HG03520 (cell line): Measurements from ENCODE around the gene ZNF107.

Source experiments
- ATAC-seq: cut with Tn5 transposase; IDR thresholded peaks from one replicate; pipeline ENCODE4 v1.9.1; 2021; ENCODE audit warnings: mild to moderate bottlenecking, moderate library complexity; ENCODE audit not compliant: unreplicated experiment

ZNF107 gene

GRCh38 chr7:64665980-64666662 lies at the start of gene ZNF107:
TSS of gene ZNF107 (plus strand) at chr7:64666133. CDS start at chr7:64666283, 150 bp downstream.
- peak; percentile 99 for ATAC-seq

GRCh38 chr7:64618785-64619456 lies 47.0 kb upstream of the ZNF107 start:
- ATAC-seq: no peak

- no peak for ATAC-seq
Measured at GRCh38 chr7:64619705-64620104, 46.2 kb upstream of the ZNF107 start.

GRCh38 chr7:64621656-64622055 lies 44.3 kb upstream of the ZNF107 start:
- ATAC-seq: no peak

GRCh38 chr7:64625114-64626082 lies 40.5 kb upstream of the ZNF107 start:
- ATAC-seq: peak; percentile 26

- ATAC-seq: peak; percentile 80
Measured at GRCh38 chr7:64626083-64626469, 39.9 kb upstream of the ZNF107 start.

- no peak for ATAC-seq
Measured at GRCh38 chr7:64626557-64626956, 39.4 kb upstream of the ZNF107 start.

- no peak for ATAC-seq
Measured at GRCh38 chr7:64628192-64628591, 37.7 kb upstream of the ZNF107 start.

- ATAC-seq: no peak
Measured at GRCh38 chr7:64628721-64629120, 37.2 kb upstream of the ZNF107 start.

GRCh38 chr7:64630496-64630895 lies 35.4 kb upstream of the ZNF107 start:
- no peak for ATAC-seq

- no peak for ATAC-seq
Measured at GRCh38 chr7:64632029-64632428, 33.9 kb upstream of the ZNF107 start.

- ATAC-seq: no peak
Measured at GRCh38 chr7:64633401-64633800, 32.5 kb upstream of the ZNF107 start.

- ATAC-seq: no peak
Measured at GRCh38 chr7:64634406-64635062, 31.4 kb upstream of the ZNF107 start.

GRCh38 chr7:64636386-64636785 lies 29.5 kb upstream of the ZNF107 start:
- no peak for ATAC-seq

- no peak for ATAC-seq
Measured at GRCh38 chr7:64637521-64638445, 28.1 kb upstream of the ZNF107 start.

- no peak for ATAC-seq
Measured at GRCh38 chr7:64638822-64639221, 27.1 kb upstream of the ZNF107 start.

- no peak for ATAC-seq
Measured at GRCh38 chr7:64639267-64640001, 26.5 kb upstream of the ZNF107 start.

- ATAC-seq: no peak
Measured at GRCh38 chr7:64640504-64640903, 25.4 kb upstream of the ZNF107 start.

GRCh38 chr7:64642046-64642445 lies 23.9 kb upstream of the ZNF107 start:
- no peak for ATAC-seq
